Measurements from ENCODE around the gene NRBF2.
A peak's percentile ranks its signal among the peaks of the same experiment; 100 is the strongest.

The NRBF2 gene

DNA sequence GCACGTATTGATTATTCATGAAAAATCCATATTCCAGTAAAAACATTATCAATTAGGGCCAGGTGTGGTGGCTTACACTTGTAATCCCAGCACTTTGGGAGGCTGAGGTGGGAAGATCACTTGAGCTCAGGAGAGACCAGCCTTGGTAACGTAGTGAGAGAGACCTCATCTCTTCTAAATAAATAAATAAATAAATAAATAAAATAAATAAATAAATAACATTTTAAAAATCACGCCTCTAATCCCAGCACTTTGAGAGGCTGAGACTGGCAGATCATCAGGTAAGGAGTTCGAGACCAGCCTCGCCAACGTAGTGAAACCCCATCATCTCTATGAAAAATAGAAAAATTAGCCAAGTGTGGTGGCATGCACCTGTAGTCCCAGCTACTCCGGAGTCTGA is 32.1 kb downstream of the NRBF2 start:
- DNase-seq = no peak

DNA sequence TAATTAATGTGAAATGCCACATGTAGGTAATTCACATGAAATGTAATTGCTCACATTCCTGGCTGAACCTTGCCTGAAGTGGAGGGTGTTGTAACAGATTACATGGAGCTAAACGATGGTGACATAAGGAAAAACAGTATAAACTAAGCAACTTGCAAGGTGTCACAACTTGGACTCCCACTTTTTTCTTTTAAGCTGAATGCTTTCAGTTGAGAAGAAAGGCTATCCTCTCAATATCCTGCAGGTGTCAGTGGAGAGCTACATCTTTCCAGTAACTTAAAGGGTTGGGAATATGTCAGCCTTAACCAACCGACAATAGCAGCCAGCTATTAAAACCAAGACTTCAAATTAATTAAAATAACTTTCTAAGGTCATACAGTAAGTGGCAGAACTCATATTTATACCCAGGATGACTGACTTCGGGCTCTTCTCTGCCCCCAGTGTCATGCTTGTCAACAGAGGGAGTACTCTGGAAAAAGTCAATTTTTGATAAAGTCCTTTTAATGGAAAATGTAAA is 33.7 kb downstream of the NRBF2 start:
- DNase-seq = no peak

DNA sequence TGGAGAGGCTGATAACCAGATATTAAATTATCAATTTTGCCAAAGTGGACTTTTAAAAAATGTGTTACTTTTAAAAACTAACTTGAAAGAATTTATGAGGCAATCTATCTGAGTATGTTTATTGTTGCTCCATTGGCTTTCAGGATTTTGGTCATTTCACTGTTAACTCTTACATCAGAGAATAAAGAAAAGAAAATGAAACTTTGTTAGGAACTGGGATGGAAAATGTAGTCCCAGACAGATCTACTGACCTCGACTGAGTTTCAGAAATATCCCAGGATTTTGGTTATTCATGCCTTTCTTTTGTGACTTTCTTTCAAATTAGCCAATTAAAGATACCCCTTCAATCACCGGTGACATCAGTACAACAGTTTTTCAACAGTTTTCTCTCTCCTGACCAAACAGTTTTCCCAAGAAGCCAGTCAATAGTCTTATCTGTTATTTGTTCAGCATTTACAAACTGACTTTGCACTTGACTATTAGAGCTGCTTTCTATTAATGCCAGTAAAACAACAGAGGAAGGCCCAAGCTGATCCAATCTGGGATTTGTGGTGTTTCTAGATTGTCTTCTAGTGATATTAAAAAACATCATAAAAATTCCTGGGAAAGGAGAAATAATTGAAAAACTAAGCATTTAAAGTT is 35.8 kb downstream of the NRBF2 start:
- no peak for DNase-seq

DNA sequence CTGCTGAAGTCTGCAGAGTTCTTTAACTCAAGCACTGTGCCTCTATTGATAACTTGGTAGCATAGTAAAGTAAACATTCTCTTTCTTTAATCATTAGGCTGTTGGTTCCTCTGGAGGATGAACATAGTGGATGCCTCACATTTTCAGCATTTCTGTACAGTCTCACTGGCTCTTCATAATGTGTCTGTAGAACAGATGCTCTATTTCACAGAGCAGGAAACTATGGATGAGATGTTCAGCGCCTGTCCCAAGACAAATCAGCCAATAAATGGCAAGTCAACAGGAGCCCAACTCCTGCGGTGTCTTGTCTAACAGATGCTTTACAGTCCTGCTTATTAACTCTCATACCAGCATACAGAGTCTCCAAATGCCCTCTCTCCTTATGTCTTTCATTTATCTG is 36.5 kb downstream of the NRBF2 start:
- no peak for DNase-seq

DNA sequence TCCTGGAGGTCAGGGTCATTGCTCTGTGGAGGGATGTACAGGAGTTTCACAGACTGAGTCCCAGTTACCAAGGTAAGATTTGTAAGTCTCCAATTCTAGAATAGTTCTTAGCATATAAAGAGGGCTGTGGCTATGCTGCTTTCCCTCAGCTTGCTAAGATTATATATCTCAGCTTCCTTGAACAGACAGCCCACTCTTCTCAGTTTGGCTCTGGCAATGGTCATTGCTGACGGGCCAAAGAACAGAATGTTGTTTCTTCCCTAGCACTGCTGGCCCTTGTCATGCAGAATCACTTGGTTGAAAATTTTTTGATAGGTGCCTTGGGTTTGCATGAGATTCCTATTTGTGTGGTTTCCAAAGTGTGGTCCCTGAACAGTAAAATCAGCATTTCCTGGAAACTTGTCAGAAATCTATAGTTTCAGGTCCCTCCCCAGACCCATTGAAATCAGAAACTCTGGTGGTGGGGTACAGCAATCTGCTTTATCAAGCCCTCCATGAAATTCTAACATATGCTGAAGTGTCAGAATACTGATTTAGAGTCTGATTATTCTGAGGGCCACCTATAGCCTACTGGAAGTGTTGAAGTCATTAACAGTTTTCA is 38.2 kb downstream of the NRBF2 start:
- DNase-seq = no peak

DNA sequence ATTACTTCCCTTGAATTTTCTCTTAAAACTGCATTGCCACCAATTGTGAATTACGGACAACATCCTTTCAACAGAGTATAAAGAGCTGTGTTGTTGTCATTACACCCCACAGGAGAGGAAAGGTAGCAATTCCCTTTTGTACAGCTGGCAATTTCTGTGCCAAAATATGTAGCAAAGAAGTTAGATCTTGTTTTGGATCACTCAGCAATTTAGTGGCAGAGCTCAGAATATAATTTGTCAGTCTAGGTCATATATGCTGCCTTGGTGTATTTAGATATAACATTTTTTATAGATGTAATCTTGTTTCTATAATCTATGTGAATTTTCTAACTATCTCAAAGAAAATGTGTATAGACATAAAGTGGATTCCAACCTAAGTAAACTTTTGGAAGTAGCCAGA is 38.8 kb downstream of the NRBF2 start:
- no peak for DNase-seq

DNA sequence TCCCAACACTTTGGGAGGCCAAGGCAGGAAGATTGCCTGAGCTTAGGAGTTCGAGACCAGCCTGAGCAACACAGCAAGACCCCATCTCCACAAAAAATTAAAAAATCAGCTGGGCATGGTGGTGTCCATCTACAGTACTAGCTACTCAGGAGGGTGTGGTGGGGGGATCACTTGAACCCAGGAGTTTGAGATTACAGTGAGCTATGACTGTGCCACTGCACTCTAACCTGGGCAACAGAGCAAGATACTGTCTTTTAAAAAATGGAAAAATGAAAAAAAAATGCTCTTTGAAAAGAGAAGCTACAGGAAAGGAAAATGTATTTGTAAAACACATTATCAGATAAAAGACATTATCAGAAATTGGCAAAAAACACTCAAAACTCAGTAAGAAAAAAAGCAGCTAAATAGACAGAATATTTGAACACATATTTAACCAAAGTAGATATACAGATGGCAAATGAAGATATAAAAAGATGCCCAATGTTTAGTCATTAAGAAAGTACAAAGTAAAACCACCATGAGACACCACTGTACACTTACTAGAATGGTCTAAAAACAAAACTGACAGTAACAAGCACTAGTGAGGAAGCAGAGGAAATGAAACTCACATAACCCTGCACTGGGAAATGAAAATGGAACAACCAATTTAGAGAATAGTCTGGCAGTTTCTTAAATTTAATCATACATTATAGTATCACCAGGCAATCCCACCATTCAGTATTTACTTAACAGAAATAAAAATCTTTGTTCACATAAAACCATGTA is 40.5 kb downstream of the NRBF2 start:
- no peak for DNase-seq

DNA sequence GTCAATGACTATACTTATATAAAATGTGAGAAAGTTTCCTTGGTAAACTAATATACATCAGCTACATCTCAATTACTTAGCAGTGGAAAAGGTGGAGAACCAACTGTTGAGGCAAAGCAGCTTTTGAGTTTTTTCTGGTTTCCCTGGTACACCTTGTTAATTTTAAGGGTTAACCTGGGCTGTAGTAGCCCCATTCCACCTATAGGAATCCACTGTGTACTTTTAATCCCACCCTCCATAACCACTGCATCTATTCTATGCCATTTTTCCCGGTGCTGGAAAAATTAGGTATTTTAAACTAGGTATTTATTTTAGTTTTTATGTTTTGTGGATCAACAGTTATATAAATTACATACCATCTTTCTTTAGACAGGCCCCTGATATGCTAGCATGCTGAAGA is 42.4 kb downstream of the NRBF2 start:
- no peak for DNase-seq

DNA sequence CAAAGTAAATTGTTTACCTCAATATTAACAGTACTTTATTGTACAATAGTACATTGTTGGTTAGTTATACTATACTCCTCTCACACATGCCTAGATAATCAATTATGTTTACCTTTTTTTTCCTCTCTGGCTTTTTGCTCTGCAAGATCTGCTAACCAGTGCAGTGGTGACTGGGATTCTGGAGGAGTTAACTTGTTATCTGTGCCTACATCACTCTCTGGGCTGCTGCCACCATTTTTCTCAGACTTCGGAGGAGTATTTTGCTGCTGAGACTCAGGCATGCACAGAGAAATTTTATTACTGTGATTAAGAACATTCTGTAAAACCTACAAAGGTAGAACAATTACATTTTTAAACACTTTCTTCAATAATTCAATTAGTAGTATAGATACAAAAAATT is 59.7 kb downstream of the NRBF2 start:
- DNase-seq = no peak

DNA sequence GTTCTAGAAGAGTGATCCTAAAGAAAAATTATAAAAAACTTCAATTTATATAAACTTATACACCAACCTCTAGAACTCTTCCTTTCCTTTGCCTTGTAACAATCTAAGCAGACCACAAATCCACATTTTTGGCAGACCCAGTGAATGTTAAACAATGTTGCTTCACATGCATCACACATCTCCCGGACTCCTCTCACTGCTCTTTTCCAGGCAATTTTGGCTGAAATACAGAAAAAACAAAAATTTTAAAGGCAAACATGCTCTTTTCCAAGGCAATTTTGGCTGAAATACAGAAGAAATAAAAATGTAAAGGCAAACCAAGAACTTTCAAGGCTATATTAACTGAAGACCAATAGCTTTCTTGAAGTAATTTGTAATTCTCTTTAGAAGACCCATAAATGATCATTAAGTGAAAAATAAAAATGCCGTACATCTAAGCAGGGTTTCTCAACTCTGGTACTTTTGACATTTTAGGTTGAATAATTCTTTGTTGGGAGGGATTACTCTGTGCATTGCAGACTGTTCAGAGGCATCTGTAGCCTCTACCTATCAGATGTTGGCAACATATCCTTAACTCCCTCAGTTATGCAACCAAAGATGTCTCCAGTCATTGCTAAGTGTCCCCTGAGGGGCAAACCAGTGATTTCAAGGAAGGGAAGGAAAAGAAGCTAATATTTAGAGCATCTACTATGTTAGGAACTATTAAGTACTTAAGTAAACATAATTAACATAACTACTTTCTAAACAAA is 64.4 kb downstream of the NRBF2 start:
- peak; percentile 51 for DNase-seq

DNA sequence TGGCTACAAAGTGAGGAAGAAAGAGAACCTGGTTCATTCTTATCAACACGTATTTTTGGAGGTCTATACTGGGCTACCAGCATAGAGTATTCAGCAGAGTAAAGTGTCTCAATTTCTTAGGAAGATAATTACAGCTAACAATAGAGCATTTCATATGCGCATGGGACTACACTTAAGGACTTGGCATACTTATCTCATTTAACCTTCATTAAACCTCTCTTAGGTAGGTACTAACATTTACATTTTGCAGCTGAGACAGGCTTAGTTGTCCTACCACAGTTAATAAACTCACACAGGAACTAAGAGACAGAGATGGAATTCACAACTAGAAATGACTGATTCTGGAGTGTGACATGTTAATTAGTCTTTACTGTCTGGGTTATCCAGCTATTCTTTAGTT is 66.6 kb downstream of the NRBF2 start:
- no peak for DNase-seq

DNA sequence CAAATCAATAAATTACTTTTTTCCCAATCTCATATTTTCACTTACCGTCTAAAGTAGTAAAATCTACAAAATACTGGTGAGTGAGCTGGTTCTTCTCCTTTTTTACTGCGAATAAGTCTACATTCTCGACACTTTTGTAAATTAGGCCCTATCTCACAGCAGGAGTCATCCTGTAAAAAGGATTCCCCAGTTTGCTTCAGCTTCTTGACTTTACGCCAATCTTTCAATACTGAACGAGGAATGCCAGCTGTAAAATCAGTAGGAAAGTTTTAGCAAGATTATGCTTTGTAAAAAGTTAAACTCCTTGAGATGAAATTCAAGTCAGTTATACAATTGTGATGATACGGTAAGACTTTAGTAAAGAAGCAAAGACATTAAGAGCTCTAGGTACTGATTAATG is 67.3 kb downstream of the NRBF2 start:
- no peak for DNase-seq

DNA sequence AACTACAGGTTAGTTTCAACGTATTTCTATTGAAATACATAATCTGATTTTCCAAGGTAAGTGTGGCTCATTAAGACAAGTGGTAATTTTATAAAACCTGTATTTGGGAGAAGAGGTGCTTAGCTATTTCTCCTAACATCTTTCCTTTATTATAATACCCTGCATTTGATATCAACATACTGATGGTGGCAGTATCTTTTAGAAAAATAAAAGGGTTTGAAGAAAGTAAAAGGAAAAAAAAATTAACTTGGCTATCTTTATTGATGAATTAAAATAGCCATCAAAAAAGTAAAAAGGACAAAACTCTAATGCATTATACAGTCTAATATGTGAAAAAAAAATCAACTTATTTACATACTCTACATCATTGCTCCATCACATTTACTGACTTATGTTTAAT is 68.0 kb downstream of the NRBF2 start:
- no peak for DNase-seq
